Activated naive CD4-positive, alpha-beta T cell treated with Interleukin-2 at 50 U/mL for 16 hours (primary cell): Measurements from ENCODE around the gene SRSF7.

Source experiments
- DNase-seq: peaks from one replicate; pipeline ENCODE4 v3.0.0-alpha.2; 2020

The SRSF7 gene

DNA sequence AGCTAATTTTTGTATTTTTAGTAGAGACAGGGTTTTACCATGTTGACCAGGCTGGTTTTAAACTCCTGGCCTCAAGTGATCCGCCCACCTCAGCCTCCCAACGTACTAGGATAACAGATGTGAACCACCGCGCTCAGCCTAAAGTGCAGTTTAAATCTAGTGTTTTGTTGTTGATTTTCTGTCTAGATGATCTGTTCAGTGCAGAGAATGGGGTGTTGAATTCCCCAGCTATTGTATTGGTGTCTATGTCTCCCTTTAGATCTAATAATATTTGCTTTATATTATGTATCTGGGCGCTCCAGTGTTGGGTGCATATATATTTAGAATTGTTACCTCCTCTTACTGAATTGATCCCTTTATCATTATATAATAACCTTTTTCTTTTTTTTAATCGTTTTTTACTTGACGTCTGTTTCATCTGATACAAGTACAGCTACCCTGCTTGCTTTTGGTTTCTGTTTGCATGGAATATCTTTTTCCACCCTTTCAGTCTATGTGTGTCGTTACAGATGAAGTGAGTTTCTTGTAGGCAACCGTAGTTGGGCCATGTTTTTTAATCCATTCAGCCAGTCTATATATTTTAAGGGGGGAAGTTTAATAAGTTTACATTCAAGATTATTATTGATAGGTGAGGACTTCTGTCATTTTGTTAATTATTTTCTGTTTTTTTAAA is 50.9 kb downstream of the SRSF7 start:
- DNase-seq: no peak

DNA sequence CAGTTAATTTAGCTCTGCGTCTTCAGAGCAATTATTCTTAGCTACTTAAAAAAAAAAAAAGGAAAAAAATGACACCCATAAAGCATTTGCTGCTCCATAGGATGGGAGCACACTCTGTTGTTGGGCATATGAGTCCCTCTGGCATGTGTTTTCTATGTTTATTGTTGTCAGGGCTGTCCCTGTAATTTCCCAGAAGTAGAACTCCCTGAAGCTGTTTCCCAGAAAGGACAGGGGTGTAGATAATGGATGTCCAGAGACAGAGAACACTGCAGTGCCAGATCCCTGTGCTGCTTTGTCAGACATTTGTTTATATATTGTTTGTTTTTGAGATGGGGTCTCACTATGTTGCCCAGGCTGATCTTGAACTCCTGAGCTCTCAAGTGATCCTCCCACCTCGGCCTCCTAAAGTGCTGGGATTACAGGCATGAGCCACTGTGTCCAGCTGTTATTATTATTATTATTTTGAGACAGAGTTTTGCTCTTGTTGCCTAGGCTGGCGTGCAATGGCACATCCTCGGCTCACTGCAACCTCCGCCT is 52.6 kb downstream of the SRSF7 start:
- DNase-seq: no peak

DNA sequence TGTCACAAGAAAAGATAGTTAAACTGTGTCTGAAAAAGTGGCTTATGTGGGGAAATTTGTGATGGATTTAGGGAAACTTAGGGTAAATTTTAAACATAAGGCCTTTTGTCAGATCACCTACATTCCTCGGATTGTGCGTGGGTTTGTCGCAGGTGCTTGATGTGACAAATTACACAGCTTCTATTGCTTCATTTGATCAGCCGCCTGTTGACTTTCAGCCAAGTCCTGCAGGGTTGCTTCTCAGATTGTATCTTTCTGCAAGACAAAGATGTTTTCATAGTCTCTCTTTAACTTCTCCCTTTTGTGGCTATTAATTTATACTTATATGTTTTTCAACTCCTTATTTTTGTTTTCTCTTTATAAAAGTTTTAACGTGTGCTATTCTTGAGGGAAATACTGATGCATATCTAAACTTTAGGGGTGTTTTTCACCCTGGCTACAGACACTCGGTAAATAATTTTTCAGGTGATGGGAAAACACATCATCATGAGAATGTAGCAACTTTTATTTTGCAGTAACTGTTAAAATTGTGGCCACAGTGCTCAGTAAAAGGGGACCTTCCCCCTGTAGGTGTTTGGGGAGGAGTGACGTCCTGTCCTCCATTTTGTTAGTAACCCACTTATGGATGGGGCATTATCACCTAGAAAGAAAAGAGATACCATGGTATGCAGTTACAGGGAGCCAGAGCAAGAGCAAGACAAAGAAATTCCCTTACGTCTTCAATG is 53.9 kb downstream of the SRSF7 start:
- DNase-seq: peak; percentile 61
